Esophagus muscularis mucosa (tissue), 3 donors: Measurements from ENCODE around the gene CELF2.

Experiments
- CTCF ChIP-seq, 3 experiments: fragments of 200-600 bp in 2 of 3; fragments of 450-650 bp in 1 of 3; sonication (generic) in 2 of 3; IDR thresholded peaks; one replicate each; pipeline ENCODE4 v1.5.1; 2017 to 2019; ENCODE audit warnings: antibody characterized with exemption in 3 of 3, mild to moderate bottlenecking in 2 of 3, moderate library complexity in 1 of 3
- EP300 ChIP-seq: sonication (generic); formaldehyde crosslinking; IDR thresholded peaks from one replicate; pipeline ENCODE4 v1.6.1; 2017; ENCODE audit warnings: antibody characterized with exemption

GRCh38 chr10:11112718-11113117 is 95.0 kb downstream of the CELF2 start:
- TF ChIP-seq CTCF (IDR thresholded peaks at IDR 0.05) (no peak), EP300 (no peak)
